HG02943 (cell line): ENCODE measurements around the gene FLNC.

Source experiments
- ATAC-seq: cut with Tn5 transposase; IDR thresholded peaks from one replicate; pipeline ENCODE4 v1.9.1; 2021; ENCODE audit warnings: mild to moderate bottlenecking, low read depth, moderate library complexity; ENCODE audit not compliant: unreplicated experiment

FLNC gene

GRCh38 chr7:128859232-128860157, 29.3 kb downstream of the FLNC start:
- no peak for ATAC-seq

- no peak for ATAC-seq
Measured at GRCh38 chr7:128860158-128861073, 30.2 kb downstream of the FLNC start.

GRCh38 chr7:128861957-128862570, 31.9 kb downstream of the FLNC start:
- ATAC-seq = peak; percentile 1

- peak; percentile 86 for ATAC-seq
Measured at GRCh38 chr7:128862571-128863432, 32.6 kb downstream of the FLNC start, which contains the start of gene ATP6V1F. TSS of gene ATP6V1F (plus strand) at chr7:128862856. CDS start at chr7:128862905, 49 bp downstream.

- peak; percentile 30 for ATAC-seq
Measured at GRCh38 chr7:128863433-128863989, 33.3 kb downstream of the FLNC start.

GRCh38 chr7:128865303-128865702, 35.1 kb downstream of the FLNC start:
- ATAC-seq = no peak

GRCh38 chr7:128865996-128866877, 36.0 kb downstream of the FLNC start:
- no peak for ATAC-seq

- no peak for ATAC-seq
Measured at GRCh38 chr7:128867241-128867640, 37.0 kb downstream of the FLNC start.

- no peak for ATAC-seq
Measured at GRCh38 chr7:128867842-128868623, 37.8 kb downstream of the FLNC start.

- no peak for ATAC-seq
Measured at GRCh38 chr7:128868624-128869137, 38.5 kb downstream of the FLNC start.

- ATAC-seq = peak; percentile 59
Measured at GRCh38 chr7:128869138-128869943, 39.1 kb downstream of the FLNC start.

GRCh38 chr7:128869944-128870285, 39.7 kb downstream of the FLNC start:
- no peak for ATAC-seq

- no peak for ATAC-seq
Measured at GRCh38 chr7:128871050-128871449, 40.8 kb downstream of the FLNC start.

- ATAC-seq = no peak
Measured at GRCh38 chr7:128872394-128872824, 42.2 kb downstream of the FLNC start.

GRCh38 chr7:128873234-128873633, 43.0 kb downstream of the FLNC start:
- no peak for ATAC-seq

GRCh38 chr7:128874140-128875031, 44.2 kb downstream of the FLNC start:
- no peak for ATAC-seq
